ENCODE measurements around the gene AP5Z1.

Gene AP5Z1

DNA sequence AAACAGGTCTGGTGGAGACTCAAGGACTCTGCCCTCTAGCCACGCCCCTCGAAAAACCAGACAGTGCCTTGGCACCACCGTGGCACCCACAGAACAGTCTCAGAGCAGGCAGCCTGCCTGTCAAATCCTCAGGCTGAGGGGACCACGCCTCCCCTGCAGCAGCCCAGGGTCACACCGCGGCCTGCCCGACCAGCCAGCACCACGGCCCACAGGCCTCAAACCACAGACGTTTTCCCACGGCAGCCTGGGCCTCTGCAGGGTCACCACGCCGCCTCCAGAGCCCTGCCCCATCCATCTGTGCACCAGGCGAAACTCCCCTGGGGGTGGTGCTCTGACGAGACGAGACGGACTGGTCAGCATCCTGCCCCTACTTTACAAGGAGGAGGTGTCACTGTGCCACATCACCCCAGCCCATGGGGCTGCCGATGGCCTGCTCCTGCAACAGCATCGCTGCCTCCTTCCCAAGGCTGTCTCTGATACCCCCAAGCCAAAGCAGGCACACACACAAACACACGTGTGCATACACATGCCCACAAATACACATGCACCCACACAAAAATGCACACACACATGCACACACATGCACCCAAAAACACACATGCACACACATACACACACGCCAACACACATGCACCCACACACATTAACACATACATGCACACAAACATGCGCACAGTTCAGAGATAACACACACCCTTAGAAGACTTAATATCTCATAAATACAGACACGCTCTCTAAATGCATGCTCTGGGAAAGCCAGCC is 61.8 kb downstream of the AP5Z1 start:
- no peaks in the 10 kb centered on the region for H3K4me1 ChIP-seq (ENCODE audit: control insufficient read depth, insufficient read depth, low read length)
- no peak overlapping the region for H3K9ac ChIP-seq (ENCODE audit: low read length)
- no peaks in the 10 kb centered on the region for H3K36me3 ChIP-seq (ENCODE audit: control insufficient read depth, insufficient read depth, low read length)
- H3K4me3 ChIP-seq (ENCODE audit: low read length) = no peak overlapping the region
- H3K27me3 ChIP-seq (ENCODE audit: control insufficient read depth, insufficient read depth, low read length) = no peaks in the 10 kb centered on the region
- H3K9me3 ChIP-seq (ENCODE audit: control insufficient read depth, low read length) = no peaks in the 10 kb centered on the region

DNA sequence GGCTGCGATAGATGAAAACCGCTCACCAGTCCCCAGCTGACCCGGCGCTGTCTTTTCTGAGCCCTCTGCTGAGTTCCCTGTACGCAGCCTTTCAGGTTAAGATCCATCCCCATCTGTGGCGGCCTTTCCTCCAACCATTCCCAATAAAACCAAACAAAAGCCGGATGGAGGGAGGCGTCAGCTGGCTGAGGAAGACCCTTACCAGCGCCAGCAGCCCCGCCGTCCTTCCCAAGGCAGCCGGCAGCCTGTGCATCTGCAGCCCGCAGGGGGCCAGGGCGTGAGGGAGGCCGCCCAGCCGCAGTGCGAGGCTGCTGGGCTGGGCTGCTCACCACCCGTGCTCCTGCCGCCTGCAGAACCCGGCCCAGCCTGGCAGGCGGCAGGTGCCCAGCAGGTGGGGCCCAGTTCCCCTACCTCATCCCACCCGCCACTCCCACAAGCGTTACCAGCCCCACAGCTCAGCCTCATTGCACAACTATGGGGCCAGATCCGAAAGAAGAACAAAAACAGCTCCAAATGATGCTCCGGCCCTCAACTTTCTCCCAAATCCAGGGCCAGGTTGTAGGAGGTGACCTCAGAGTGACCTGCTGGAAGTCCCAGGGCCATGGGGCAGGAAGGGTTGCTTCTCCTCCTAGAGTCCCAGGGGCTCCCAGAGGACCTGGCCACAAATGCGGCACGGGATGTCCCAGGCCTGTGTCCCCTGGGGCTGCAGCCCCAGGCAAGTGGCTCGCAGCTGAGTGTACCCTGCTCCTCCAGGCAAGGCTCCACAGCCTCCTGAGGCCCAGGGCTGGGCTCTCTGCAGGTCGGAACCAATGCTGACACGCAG is 62.6 kb downstream of the AP5Z1 start:
- Histone ChIP-seq H3K9me3 (ENCODE audit: control insufficient read depth, low read length) (no peaks in the 10 kb centered on the region), H3K27me3 (ENCODE audit: control insufficient read depth, insufficient read depth, low read length) (no peaks in the 10 kb centered on the region), H3K4me3 (ENCODE audit: low read length) (no peak overlapping the region), H3K9ac (ENCODE audit: low read length) (no peak overlapping the region), H3K36me3 (ENCODE audit: control insufficient read depth, insufficient read depth, low read length) (no peaks in the 10 kb centered on the region), H3K4me1 (ENCODE audit: control insufficient read depth, insufficient read depth, low read length) (no peaks in the 10 kb centered on the region)

DNA sequence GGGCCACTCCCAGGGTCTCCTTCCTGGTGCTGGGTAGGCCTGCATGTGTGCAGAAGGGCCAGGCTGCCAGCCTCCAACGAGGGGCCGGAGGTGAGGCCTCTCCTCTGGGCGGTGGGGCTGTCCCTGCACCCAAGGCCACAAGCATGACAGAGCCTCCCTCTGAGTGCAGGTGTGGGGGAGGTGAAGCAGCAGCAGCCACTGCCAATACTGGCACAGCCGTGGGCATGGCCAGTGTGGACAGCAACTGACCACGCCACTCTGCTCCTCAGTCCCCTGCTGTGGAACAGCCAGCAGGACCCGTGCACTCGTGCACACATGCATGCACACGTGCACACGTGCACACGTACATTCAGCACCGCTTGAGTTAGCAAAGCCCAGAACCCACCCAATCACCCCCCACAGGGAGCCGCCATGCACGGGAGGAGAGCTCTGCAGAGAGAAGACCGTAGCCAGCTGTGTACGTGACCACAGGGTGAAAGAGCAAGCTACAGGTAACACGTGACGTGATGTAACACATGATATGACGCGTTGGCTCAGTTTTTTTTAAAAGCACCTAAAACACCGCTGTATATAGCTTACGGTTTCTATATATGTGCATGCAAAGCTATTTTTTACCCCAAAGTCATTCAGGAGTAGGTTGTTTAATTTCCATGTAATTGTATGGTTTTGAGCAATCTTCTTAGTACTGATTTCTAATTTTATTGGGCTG is 63.4 kb downstream of the AP5Z1 start:
- Histone ChIP-seq H3K9ac (ENCODE audit: low read length) (no peak overlapping the region), H3K9me3 (ENCODE audit: control insufficient read depth, low read length) (no peaks in the 10 kb centered on the region), H3K4me1 (ENCODE audit: control insufficient read depth, insufficient read depth, low read length) (no peaks in the 10 kb centered on the region), H3K36me3 (ENCODE audit: control insufficient read depth, insufficient read depth, low read length) (no peaks in the 10 kb centered on the region), H3K4me3 (ENCODE audit: low read length) (no peak overlapping the region), H3K27me3 (ENCODE audit: control insufficient read depth, insufficient read depth, low read length) (no peaks in the 10 kb centered on the region)

DNA sequence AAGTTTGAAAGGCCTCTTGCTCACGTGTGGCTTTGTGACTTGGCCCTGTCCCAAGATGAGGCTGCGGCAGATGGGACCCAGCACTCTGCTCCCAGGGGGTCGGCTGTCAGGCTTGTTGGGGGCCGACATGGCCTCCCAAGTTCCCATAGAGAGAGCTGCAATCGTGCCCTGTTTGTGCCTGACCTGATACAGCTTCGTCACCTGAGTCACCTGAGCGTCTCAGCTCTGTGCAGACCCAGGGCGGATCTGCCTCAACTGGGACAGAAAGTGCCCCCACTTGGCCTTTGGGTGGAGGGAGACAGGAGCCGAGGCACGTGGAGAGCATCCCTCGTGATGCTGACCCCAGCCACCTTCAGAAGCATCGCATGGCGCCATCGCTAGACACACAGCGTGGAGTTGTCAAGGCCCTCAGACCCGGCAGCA is 64.7 kb downstream of the AP5Z1 start:
- H3K9me3 ChIP-seq (ENCODE audit: control insufficient read depth, low read length) = no peaks in the 10 kb centered on the region
- no peak overlapping the region for H3K9ac ChIP-seq (ENCODE audit: low read length)
- H3K36me3 ChIP-seq (ENCODE audit: control insufficient read depth, insufficient read depth, low read length) = no peaks in the 10 kb centered on the region
- H3K4me3 ChIP-seq (ENCODE audit: low read length) = no peak overlapping the region
- no peaks in the 10 kb centered on the region for H3K27me3 ChIP-seq (ENCODE audit: control insufficient read depth, insufficient read depth, low read length)
- H3K4me1 ChIP-seq (ENCODE audit: control insufficient read depth, insufficient read depth, low read length) = no peaks in the 10 kb centered on the region
